Activated CD4-positive, CD25-positive, alpha-beta regulatory T cell treated with anti-CD3 and anti-CD28 coated beads, Interleukin-2, amount 50 U/mL, for 16 hours (primary cell): ENCODE measurements around the gene PLSCR5.

Source experiments
- DNase-seq: peaks from one replicate; pipeline ENCODE4 v3.0.0-alpha.2; 2020; ENCODE audit warnings: low read depth, low spot score

PLSCR5 gene, protein sequence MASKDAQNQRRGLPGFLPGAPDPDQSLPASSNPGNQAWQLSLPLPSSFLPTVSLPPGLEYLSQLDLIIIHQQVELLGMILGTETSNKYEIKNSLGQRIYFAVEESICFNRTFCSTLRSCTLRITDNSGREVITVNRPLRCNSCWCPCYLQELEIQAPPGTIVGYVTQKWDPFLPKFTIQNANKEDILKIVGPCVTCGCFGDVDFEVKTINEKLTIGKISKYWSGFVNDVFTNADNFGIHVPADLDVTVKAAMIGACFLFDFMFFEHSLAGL

GRCh38 chr3:146605106-146605505, at the start of gene PLSCR5:
Gene PLSCR5, minus strand, starts transcription at chr3:146605346. Its CDS starts 134 bp downstream, at chr3:146605212.
- DNase-seq, result no peak

DNA sequence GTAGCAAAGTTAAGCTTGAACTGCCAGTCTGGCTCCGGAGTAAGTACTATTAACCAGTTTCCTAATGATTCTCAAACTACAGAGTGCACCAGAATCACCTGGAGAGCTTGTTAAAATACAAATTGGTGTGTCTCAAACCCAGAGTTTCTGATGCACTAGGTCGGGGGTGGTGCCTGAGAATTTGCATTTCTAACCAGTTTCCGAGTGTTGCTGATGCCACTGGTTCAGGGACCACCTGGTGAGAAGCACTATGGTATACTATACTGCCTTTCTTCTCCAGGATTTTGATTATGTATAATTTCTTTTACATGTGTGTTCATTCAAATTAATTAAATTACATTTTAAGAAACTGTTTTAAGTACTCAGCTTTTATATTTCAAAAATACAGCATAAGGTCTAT, 48.8 kb upstream of the PLSCR5 start:
- no peak for DNase-seq

DNA sequence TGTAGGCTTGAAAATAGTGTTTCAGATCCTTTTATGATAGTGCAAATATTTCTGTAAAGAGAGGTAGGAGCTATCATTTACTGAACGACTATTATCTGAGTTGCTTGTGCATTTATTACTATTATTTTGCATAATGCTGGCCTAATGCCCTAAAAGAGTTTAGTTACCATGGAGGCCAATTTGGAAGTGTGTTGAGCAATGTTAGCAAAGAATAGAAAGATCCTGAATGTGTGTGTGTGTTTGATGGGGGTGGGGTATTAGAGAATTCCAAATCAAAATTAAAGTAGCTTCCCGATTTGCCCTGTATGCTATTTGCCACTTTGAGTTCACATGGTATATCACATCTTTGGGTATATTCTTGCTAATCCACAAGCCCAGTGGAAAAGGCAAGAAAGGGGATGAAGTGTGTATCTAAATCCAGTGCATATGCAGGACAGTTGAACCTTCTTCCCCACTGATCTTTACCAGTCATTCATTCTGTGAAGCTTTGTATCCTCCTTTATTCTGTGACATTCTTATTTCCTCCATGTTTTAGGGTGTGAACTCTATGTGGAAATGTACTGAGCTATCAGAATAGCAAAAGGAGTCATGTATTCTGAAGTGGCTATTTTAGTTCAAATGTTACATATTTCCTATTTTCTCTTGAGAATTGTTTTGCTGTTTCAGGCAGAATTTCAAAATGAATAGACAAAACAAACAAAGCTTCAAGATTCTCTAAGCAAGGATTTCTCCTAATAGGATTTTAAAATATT, 45.7 kb upstream of the PLSCR5 start:
- no peak for DNase-seq

- no peak for DNase-seq
Measured at GRCh38 chr3:146646261-146646660, 41.1 kb upstream of the PLSCR5 start.

DNA sequence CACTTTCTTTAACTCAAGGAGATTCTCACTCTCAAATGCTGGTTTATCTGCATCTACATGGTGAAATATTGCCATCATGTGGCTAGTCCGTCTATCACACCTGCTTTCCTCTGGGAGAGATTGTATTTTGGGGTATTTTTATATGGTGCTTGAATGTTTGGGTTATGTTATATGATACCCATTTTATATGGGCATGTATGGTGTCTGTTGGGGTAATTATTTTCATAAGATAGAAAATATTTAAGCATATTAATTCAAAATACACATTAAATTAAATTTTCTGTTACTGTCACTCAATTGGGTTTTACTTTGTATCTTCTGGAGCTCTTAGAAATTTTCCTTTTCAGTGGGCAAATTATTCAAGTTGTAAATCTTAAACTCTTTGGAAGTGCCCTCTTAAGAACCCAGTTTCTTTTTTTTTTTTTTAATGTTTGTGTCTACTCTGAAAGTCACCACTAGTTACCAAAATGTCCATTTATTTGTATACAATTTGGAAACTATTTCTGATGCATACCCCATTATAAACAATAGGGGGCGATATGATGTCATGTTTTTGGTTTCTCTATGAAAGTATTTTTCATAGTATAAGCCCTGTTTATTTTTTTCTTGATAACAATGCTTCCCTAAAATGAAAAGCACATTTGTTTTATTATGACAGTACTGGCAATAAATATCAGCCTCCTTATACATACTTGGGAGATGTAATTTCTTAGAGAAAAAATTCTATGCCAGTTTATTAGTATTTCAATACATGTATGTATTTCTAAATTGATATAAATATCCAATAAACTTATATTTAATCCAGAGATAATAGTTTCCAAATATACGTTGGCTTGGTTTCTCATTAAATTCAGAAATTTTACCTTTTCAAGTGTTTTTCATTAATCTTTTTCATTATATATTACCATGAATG, 36.1 kb upstream of the PLSCR5 start:
- DNase-seq, result no peak

DNA sequence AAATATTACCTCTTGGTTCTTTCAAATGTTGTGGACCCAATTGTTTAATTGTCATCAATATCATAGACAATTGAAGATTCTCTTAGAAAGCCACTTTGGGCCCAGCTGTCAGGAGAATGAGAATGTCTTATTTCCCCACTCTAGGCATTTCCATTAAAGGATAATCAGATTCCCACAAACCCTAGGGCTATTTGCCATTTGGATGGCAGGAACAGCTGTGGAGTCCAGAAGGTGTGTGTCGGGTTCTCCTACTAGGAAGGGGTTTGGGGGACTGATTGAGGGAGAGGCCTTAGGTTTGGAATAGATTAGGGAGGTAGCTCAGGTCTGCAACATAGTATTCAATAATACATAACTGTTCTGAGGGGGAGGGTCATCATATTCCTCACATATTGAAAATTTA, 35.2 kb upstream of the PLSCR5 start:
- no peak for DNase-seq

DNA sequence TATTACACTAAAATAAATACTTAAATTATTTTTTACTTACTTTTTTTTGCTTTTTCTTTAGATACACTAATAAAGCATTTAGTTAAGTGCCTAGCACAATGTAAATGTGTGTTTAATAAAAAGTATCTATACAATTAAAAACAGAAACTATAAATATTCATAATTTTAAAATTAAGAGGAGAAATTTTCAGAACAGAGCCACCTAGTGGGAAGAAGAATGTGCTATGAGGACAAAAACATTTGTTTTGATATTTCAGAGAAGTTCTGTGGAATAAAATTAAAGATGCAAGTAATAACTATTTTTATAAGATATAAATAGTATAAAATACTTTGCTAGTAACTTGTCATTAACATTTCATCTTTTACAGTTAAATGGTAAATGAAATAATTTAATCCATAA, 33.6 kb upstream of the PLSCR5 start:
- DNase-seq, result no peak

DNA sequence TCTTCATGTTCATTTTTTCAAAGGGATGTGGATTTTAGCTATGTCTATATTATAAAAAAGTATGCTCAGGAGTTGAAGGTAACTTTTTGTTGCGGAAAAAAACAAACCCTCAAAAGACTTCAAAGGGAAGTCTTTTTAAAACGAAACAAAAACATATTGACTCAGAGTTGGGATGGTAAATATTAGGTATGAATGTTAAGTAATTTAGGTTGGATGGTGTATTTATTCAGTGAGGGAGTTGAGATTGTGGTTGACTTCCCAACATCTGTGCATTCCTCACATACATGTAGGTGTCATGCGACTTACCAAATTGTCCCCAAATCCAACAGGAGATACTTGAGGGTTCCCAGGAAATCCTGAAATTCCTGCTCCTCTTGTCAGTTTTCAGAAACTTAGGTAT, 32.7 kb upstream of the PLSCR5 start:
- DNase-seq, result no peak

DNA sequence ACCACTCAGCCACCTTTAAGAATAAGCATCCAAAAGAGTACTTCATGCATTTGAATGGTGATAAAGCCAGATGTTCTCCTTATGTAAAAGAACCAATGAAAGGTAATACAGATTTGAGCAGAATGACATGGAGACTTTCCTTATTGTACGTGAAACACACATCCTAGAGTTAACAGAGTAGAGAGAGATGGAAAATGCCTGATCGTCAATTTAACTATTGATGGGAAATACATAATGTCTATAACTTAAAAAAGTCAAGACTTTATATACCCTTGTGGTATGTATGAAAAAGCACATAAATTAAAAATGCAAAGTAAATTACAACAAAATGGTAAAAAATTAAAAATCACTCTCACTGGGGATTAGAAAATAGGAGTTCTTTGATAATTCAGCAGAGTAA, 31.7 kb upstream of the PLSCR5 start:
- DNase-seq, result no peak

DNA sequence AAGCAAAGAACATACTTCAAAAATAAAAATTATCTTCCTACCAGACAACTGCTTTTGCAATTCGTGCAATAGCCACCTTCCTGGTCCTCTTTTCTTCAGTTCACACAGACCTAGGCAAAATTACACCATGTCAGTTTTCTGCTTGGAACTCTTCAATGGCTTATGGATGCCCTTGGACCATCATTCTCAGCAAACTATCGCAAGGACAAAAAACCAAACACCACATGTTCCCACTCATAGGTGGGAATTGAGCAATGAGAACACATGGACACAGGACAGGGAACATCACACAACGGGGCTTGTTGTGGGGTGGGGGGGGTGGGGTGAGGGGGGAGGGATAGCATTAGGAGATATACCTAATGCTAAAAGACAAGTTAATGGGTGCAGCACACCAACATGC, 29.2 kb upstream of the PLSCR5 start:
- no peak for DNase-seq

- no peak for DNase-seq
Measured at GRCh38 chr3:146628671-146629070, 23.5 kb upstream of the PLSCR5 start.

GRCh38 chr3:146626403-146627122, 21.4 kb upstream of the PLSCR5 start:
- DNase-seq, result no peak

DNA sequence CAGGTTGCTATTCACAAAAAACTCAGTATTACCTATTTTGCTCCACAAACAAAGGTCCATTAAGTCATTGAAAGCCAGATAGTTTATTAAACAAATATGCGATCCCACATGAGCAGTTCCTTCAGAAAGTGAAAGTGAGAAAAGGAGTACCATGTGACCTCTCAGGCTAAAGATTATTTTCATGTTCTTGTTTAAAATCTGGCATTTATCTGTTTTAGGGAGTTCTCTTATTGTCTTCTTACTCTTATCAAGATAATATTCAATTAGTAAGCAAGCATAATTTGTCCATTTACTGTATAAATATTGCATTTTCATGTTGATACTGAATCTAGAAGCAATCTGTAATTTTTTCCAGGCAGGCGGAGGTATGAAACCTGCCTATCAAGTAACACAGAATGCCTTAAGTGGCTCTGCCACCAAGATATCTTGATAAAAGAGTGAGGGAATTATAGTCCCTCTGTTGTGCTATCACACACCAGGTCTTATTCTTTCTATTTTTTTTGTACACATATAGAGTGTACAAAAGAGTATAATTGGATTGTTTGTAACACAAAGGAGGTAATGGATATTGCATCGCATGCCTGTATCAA, 20.1 kb upstream of the PLSCR5 start:
- DNase-seq, result no peak

DNA sequence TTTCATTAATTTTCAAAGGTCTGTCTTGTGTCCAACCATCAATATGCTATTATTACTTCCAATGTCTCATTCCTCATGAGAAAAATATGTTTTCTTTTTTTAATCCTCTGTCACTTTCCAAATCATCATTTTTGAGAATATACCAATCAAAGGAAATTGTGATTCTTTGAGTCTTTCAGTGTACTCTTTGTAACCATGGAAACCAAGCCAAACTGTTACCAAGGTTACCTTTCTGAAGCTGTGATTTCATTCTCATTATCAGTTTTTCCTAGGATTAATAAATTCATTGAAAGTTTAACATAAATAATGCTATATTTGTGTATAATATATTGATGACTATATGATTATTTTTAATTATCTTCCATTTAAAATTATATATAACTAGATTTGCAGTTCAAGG, 16.6 kb upstream of the PLSCR5 start:
- DNase-seq, result no peak

DNA sequence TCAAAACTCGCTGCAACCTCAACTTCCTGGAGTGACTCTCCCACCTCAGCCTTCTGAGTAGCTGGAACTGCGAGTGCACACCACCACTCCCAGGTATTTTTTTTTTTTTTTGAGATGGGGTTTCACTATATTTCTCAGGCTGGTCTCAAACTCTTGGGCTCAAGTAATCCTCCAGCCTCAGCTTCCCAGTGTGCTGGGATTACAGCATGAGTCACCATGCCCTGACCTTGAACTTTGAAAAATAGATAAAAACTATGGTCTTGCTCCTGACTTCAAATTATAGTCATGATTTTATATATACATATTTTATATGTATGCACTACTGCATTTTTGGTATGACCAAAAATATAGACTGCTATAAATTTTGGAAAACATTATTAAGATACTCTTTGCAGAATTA, 6.9 kb upstream of the PLSCR5 start:
- DNase-seq, result no peak

- no peak for DNase-seq
Measured at GRCh38 chr3:146611096-146611495, 6.0 kb upstream of the PLSCR5 start.

- no peak for DNase-seq
Measured at GRCh38 chr3:146598535-146598934, 6.6 kb downstream of the PLSCR5 start.

DNA sequence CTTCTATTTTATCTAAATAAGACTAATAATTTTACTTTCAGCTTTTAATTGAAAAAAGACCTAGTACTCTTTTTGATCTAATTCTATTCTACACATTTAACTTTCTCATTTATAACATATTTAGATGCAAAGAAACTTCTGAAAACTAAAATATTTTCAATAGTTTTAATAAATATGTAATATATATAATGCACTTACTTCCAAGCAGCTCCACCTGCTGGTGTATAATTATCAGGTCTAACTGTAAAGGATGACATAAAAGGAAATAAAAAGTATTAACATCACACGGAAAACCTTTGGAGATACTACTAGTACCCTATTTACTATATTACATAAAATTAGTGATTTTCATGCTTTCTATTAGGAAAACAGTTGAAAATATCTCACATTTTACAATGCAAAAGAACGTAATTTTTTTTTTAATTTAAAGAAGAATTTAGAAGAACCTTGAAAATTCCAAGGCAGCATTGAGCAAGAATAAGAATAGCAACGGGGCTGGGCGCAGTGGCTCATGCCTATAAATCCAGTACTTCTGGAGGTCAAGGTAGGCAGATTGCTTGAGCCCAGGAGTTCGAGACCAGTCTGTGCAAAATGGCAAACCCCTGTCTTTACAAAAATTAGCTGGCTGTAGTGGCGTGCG, 10.2 kb downstream of the PLSCR5 start:
- no peak for DNase-seq

DNA sequence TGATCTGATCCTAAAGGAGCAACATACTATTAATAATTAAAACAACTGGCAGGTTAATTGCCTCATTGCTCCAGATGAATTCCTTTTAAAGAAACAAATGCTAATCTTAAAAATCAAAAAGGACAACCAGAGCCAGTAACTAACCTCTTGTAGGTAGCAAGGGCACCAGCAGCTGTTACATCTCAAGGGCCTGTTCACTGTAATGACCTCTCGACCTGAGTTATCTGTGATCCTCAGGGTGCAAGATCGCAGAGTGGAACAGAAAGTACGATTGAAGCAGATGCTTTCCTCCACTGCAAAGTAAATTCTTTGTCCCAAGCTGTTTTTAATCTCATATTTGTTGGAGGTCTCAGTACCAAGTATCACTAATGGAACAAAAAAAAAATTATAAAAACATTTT, 11.4 kb downstream of the PLSCR5 start:
- no peak for DNase-seq

GRCh38 chr3:146590521-146590920, 14.6 kb downstream of the PLSCR5 start:
- DNase-seq, result no peak
